Smooth muscle cell of the brain vasculature (primary cell): ENCODE results near the gene CALHM2.

ENCODE experiments used
- DNase-seq: peaks from one replicate; pipeline ENCODE4 v3.0.0-alpha.2; 2012; ENCODE audit warnings: low read depth, low spot score

CALHM2 gene

DNA sequence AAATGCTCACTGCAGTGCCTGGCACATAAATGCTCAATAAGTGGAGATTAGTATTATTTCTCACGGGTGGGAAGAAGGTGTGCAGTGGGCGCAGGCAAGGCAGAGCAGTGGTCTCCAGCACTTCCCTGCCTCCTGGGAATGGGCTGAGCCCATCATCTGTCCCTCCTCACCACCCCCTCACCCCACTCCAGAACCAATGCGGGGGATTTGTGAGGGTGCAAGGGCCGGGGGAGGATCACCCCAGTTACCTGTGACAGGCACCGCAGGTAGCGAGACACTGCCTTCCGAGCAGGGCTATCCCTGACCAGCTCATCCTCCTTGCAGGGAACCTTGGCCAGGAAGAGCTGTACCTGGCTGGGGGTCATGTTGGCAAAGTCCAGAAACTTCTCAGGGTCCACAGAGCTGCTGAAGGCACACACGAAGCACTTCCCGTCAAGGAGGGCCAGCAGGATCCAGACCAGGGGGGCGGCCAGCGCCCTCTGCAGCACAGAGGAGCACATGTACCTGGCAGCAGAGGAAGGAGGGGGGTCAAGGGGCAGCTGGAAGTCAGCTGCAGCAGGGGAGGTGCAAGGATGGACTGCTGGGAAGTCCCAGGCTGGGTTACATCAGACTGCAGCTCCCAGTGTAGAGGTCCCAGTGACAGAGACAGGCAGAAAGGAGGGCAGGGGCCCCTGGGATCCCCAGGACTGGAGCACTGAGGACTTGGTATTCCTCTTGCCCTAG, 24.0 kb upstream of the CALHM2 start:
- no peak for DNase-seq

DNA sequence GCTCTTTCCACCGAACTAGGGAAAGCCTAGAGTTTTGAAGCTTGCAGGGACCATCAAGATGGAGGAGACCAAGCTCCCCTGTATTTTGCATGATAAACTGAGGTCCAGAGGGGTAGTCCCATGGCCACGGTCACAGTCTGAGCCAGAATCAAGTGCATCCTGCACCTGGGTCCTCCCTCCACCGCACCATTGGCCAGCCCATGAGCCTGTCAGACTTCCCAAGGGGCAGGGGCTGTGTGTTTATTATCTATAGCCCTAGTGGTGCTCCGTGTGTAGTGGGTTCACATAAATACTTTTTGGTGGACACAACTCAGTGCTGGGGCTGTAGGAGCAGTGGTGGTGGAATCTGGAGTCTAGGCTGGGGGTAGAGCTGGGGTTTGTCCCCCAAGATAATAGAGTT, 23.3 kb upstream of the CALHM2 start:
- no peak for DNase-seq

DNA sequence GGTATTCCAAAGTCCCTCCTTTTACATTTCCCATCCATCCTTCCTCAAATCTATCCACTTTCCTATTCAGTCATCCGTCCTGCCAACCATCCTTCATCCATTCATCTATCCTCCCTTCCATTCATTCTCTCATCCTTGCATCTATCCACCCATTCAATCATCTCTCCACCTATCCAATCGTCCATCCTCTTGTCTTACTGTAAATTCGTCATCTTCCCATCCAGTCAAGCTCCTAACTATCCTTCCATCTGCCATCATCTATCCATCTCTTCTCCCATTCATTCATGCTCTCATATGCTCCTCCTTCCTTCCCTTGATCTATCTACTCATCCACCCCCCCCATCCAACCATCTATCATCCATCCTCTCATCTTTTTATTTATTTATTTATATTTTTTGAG, 21.9 kb upstream of the CALHM2 start:
- DNase-seq, result no peak

DNA sequence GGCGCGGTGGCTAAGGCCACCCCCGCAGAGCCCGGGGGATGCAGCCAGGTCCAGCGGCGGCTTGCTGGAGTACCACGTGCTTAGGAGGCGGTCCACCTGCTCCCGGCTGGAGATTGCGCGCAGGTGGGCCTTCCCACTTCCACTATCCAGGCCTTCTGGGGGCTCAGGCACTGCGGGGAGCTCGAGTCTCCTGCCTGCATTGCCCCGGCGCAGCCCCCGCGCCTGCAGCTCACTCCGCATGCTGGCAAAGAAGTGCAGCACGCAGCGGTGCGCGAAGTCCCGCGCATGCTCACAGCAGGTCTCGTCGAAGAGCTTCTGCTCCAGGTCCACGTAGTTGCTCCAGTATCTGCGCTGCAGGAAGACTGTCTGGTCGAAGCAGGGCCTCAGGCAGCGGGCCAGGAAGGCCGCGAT, 21.1 kb upstream of the CALHM2 start:
- no peak for DNase-seq

GRCh38 chr10:103472005-103472404, 19.8 kb upstream of the CALHM2 start:
- no peak for DNase-seq

- DNase-seq, result no peak
Observed at GRCh38 chr10:103470761-103471653, 18.8 kb upstream of the CALHM2 start.

DNA sequence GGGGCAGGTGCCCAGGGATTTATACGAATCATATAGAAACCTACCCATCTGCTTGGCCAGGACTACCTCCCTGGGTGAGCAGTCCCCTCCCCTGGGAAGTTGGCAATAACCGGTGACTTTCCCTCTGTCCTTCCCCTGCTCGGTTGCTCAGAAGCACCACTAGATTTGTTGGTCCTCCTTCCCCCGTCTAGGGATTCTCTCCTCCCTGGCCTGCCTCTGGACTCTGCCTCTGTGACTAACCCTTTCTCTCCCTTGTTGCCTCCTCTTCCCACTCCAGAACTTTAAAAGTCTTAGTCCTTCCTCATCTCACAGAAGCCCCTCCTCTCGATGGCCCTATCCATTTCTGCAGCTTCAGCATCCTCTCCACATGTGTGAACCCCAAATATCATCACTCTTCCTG, 17.0 kb upstream of the CALHM2 start:
- DNase-seq, result no peak

DNA sequence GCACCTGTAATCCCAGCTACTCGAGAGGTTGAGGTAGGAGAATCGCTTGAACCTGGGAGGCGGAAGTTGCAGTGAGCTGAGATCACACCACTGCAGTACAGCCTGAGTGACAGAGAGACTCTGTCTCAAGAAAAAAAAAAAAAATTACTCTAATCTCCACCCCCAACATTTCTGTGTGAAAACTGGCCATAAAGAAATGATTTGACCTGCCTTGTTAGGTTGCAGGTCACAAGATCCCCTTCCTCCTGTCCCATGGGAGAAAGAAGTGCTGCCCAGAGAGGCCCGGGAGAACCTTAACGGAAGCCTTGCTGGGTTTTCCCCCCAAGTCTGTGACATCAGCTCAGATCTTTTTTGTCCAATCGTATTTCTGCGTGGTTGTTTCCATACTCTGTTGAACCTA, 15.2 kb upstream of the CALHM2 start:
- no peak for DNase-seq

DNA sequence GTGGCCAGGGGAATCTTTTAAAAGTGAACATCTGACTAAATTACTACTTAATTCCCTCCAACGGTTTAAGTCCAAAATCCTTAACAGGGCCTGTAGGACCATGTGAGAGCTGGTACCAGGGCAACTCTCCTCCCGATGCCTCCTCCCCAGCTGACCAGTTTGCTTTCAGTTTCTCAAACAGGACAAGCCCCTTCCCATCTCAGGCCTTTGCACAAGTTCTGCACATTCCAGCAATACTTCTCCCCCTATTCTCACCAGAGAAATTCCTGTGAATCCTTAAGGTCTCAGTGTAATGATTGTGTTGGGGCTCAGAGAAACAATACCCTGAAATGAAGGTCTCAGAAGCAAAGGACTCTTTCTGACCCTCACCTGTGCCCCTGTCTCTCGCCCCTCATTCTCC, 14.6 kb upstream of the CALHM2 start:
- no peak for DNase-seq

DNA sequence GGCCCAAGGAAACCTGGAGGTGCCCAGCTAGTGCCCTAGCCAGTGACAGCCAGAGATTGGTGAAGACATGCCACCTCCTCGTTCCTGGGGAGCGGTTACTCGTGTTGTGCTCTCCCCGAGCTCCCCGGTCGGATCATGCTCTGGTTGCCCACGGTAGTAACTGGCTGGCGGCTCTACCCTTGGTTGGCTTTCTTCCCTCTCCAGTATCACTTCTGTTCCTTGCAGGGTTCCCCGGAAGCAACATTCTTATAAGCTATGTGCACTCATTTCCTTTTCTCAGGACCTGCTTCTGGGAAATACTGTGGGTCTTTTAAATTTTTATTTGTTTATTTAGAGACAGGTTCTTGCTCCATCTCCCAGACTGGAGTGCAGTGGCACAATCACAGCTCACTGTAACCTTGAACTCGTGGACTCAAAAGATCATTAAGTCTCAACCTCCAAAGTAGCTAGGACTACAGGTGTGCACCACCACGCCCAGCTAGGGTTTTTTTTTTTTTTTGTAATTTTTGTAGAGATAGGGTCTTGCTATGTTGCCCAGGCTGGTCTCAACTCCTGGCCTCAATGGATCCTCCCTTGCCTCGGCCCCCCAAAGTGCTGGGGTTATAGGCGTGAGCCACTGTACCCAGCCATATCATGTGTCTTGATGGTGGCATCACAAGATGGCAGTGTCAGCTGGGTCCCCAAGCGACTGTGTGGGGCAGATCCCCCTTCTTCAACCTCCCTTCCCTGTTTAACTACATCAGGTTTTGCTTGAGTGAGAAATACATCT, 13.4 kb upstream of the CALHM2 start:
- DNase-seq, result no peak

GRCh38 chr10:103463499-103463898, 11.3 kb upstream of the CALHM2 start:
- no peak for DNase-seq

DNA sequence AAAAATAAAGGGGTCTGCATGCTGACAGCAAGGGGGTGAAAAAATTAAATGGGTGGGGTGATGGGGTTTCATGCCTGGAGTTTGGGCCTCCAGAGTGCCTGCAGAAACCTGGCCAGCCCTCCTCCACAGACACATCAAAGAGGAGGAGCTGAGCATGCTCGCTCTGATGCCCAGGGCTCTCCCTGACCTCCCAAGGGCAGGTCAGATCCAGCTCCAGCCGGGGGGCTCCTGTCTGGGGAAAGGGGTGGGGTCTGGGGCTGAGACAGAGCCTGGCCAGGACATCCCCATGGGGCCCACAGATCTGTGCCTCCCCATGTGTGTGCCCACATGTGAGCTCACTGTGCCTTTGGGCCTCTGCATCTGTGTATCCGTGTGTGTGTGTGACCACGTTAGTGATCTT, 7.4 kb upstream of the CALHM2 start:
- no peak for DNase-seq

DNA sequence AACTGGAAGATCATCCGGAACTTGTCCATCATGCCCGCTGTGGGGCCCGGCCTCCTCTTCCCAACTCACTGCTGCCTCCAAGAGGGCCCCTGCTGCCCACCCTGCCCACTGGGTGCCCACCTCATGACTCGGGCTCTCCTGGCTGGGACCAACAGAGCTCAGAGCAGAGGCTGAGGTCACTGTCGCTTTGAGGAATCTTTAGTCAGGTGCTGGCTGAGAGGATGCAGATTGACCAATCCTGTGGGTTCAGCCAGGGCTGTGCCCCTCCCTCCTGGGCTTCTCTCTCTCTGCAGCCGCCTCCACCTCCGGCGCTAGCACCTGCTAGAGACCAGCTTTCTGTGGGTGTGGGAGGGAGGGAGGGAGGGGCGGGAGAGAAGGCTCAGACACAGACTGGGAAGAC, 6.5 kb upstream of the CALHM2 start, which contains the start of gene CALHM1:
TSS of gene CALHM1 (minus strand) at position 181 of the 400 bp plus-strand sequence. CDS start at position 32, 149 bp downstream.
- DNase-seq, result no peak

- DNase-seq, result no peak
Observed at GRCh38 chr10:103457896-103458583, 5.9 kb upstream of the CALHM2 start.

DNA sequence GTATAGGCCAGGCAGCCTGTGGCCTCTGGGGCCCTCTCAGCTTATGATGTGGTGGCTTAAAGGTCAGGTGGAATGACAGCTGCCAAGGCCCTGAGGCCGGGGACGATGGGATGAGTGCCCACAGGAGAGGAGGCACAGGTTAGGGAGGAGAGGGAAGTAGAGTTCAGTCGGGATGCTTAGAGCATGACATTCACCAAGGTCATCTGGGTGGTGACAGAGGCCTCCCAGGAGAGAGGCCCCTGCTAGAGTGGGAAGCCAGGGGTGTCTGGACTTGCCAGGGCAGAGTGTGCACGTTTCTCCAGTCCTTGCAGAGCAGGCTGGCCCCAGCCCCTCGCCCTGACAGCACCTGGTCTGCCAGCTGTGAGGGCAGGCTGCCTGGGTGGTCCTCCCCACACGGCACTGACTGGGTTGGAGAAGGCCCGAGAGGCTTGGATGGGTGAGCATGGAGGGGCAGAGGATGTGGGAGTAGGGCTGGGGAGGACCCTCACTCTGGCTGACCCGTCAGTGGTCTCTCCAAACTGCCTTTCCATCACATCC, 5.1 kb upstream of the CALHM2 start:
- DNase-seq, result no peak

DNA sequence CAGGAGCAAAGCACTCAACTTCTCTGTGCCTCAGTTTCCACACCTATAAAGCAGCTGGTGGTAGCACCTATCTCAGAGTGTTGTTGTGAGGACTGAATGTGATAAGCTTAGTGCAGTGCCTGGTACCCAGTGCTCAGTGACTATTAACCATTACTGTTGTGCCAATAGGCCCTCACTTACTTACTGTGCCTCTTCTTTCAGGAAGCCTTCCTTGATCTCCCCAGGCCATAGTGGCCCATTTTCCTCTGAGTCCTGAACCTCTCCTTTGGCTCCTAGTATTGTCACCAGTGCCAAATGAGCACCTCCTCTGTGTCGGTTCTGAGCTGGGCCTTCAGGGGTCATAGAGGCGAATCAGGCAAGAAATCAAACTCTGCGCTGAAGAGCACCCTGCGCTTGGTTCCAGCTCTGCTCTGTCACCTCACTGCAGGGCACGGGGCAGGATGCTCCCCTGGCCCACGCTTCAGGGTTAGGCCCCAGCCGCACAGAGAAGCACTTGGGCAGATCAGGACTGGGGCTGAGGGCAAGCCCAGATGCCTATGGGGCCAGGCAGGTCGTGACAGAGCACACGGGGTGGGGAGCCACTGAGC, 4.0 kb upstream of the CALHM2 start:
- no peak for DNase-seq

- DNase-seq, result no peak
Observed at GRCh38 chr10:103455235-103455634, 3.1 kb upstream of the CALHM2 start.

DNA sequence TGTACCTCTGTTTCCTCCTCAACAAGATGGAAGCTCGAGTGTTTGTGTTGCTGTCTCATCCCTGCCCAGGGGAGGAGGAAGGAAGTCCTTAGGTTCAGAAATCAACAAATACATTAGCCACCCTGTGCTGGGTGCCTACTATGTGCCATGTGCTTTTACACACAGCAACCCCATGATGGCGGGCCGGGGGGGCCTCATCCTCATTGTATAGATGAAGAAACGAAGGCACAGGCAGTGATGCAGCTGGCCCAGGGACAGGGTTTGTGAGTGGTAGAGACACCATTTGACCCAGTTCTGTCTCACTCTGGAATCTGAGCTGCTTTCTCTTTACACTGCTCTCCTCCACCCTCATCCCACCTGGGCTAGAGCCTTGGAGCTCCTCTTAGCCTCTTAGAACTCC, 1.9 kb upstream of the CALHM2 start:
- no peak for DNase-seq

DNA sequence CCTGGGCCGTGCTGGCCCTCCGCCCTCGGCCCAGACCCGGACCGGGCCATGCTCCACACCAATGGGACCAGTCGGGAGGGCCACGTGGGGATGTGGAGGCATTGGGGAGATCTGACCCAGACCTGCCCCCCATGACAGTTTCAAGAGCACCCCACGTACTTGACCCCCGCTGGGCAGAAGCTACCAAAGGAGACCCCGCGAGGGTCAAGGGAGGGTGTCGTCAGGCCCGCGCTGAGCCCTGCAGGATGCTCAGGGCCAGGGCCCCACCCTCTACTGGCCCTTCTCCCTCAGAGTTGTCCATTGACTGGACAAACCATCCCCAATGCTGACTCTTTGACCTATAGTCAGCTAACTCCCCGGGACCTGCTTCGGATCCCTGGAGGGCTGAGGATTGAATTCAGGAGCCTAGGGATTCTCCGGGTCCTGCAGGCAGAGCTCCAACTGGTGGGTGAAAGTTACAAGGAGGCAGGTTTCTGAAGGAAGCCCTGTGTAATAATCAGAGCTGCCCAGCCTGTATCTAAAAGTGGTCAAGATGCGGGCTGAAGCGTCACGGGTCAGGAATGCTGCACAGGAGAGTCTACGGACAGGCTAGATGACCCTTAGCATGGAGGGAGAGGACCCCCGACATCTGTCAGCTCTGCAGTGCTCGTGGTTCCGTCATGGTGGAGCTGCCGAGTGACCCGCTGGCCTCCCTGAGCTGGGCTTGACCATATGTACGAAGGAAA, 498 bp upstream of the CALHM2 start:
- no peak for DNase-seq

- DNase-seq, result no peak
Observed at GRCh38 chr10:103451091-103451813, 918 bp downstream of the CALHM2 start.
